ENCODE measurements around the gene PDLIM1. TPM values are rescaled to one million over a fixed set of nuclear protein-coding genes. Genes with fewer than 3 reads are reported as not detected.

The PDLIM1 gene
- total RNA-seq, 2 donors from 2014 or later = 93.9 to 158 TPM

DNA sequence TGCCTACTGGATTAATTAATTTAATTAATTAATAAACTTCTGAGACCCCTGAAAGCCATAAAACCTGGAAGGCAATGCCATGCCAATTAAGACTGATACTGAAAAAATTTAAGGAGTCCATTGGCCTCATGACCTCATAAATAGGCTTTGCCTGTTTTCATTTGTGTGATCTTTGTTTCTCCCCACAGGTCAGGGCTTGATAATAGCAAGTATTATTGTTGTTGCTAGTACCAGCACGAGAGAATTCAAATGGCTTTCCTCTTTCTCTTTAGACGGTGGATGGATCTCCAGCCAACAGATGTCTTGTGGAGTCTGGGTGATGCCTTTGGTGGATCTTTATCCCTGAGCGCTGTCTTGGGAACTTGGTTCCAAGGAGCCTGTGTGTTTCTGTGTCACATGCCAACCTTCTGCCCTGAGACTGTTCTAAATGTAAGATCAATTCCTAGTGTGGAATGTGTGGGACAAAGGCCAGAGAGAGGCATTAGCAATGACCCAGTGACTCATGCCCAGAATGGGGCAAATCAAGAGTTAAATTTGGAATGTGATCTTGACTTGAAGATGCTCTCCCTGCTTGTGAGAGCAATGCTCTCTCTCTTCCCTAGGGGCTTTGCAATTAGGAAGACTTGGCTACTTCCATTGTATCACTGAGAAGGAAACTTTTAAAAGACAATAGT lies 79.1 kb downstream of the PDLIM1 start:
- H3K36me3 ChIP-seq (ENCODE audit: control insufficient read depth, insufficient read depth, low read length) = no peaks in the 10 kb centered on the region
- 92% methylated on average over 3 of the region's 3 CpGs; no CpG with 5 or more reads in 1 of the 2 experiments for WGBS, 2 experiments (ENCODE audit: insufficient coverage in 1 of 2, insufficient read length in 1 of 2)
- TF ChIP-seq CTCF (conservative IDR thresholded peaks at IDR 0.05) = no peak
- Mint-ChIP-seq H3K27ac (no peak overlapping the region), H3K27me3 (ENCODE audit: insufficient read depth) (no peaks in the 10 kb centered on the region), H3K36me3 (ENCODE audit: low read depth) (peaks cover 34% of the 10 kb centered on the region), H3K9me3 (peaks cover 4% of the 10 kb centered on the region), H3K4me1 (peaks cover 9% of the 10 kb centered on the region), H3K4me3 (no peak overlapping the region)
- H3K4me3 ChIP-seq (ENCODE audit: low read length) = no peak overlapping the region
- H3K27ac ChIP-seq (ENCODE audit: low read depth, low read length) = no peak overlapping the region
- H3K9me3 ChIP-seq (ENCODE audit: control insufficient read depth, low read length) = no peaks in the 10 kb centered on the region
- DNase-seq = no peak
- H3K27me3 ChIP-seq (ENCODE audit: control insufficient read depth, insufficient read depth, low read length, poor library complexity, severe bottlenecking) = no peaks in the 10 kb centered on the region
- H3K4me1 ChIP-seq (ENCODE audit: control insufficient read depth, insufficient read depth, low read length) = no peaks in the 10 kb centered on the region
- no peak overlapping the region for H3K9ac ChIP-seq (ENCODE audit: extremely low read depth, low read length, poor library complexity, severe bottlenecking)

GRCh38 chr10:95209509-95210127 lies 81.2 kb downstream of the PDLIM1 start:
- peaks cover 9% of the 10 kb centered on the region for H3K4me1 Mint-ChIP-seq
- 93 to 95% methylated on average over 3 to 5 of the region's 6 CpGs for WGBS, 2 experiments (ENCODE audit: insufficient coverage in 1 of 2, insufficient read length in 1 of 2)
- peak overlapping the region; percentile 22 for H3K27ac Mint-ChIP-seq

More at GRCh38 chr10:95209509-95210127, 81.2 kb downstream of the PDLIM1 start:
- DNase-seq = no peak
- Mint-ChIP-seq H3K9me3 (peaks cover 1% of the 10 kb centered on the region), H3K36me3 (ENCODE audit: low read depth) (peaks cover 34% of the 10 kb centered on the region), H3K27me3 (ENCODE audit: insufficient read depth) (no peaks in the 10 kb centered on the region), H3K4me3 (no peak overlapping the region)
- Histone ChIP-seq H3K9me3 (ENCODE audit: control insufficient read depth, low read length) (peaks cover 6% of the 10 kb centered on the region), H3K27ac (ENCODE audit: low read depth, low read length) (no peak overlapping the region), H3K27me3 (ENCODE audit: control insufficient read depth, insufficient read depth, low read length, poor library complexity, severe bottlenecking) (no peaks in the 10 kb centered on the region), H3K9ac (ENCODE audit: extremely low read depth, low read length, poor library complexity, severe bottlenecking) (no peak overlapping the region), H3K36me3 (ENCODE audit: control insufficient read depth, insufficient read depth, low read length) (no peaks in the 10 kb centered on the region), H3K4me1 (ENCODE audit: control insufficient read depth, insufficient read depth, low read length) (no peaks in the 10 kb centered on the region), H3K4me3 (ENCODE audit: low read length) (no peak overlapping the region)
- no peak for TF ChIP-seq CTCF (conservative IDR thresholded peaks at IDR 0.05)
